Ishikawa (cell line): ENCODE results near the gene RANGAP1.

ENCODE experiments used
- CEBPB ChIP-seq: IDR thresholded peaks from 2 replicates; pipeline ENCODE4 v1.6.1; 2012
- EGR1 ChIP-seq: IDR thresholded peaks from 2 replicates; pipeline ENCODE4 v1.6.1; 2012
- EP300 ChIP-seq: IDR thresholded peaks from 2 replicates; pipeline ENCODE4 v1.6.1; 2012; ENCODE audit warnings: borderline replicate concordance
- FOXM1 ChIP-seq: IDR thresholded peaks from 2 replicates; pipeline ENCODE4 v1.6.1; 2012; ENCODE audit warnings: low read depth, borderline replicate concordance
- MAX ChIP-seq: IDR thresholded peaks from 2 replicates; pipeline ENCODE4 v1.6.1; 2012
- NFIC ChIP-seq: IDR thresholded peaks from 2 replicates; pipeline ENCODE4 v1.6.1; 2012
- RAD21 ChIP-seq: IDR thresholded peaks from 2 replicates; pipeline ENCODE4 v1.6.1; 2012; ENCODE audit warnings: low read depth
- TAF1 ChIP-seq: IDR thresholded peaks from 2 replicates; pipeline ENCODE4 v1.6.1; 2012; ENCODE audit warnings: low read depth, mild to moderate bottlenecking
- TCF12 ChIP-seq: IDR thresholded peaks from 2 replicates; pipeline ENCODE4 v1.6.1; 2012; ENCODE audit warnings: low read depth
- TEAD4 ChIP-seq: IDR thresholded peaks from 2 replicates; pipeline ENCODE4 v1.6.1; 2012
- USF1 ChIP-seq: IDR thresholded peaks from 2 replicates; pipeline ENCODE4 v1.6.1; 2012
- YY1 ChIP-seq: IDR thresholded peaks from 2 replicates; pipeline ENCODE4 v1.6.1; 2012; ENCODE audit warnings: low read depth
- TF ChIP-seq, protein P1 (sequence below): IDR thresholded peaks from 2 replicates; pipeline ENCODE4 v1.6.1; 2012; ENCODE audit warnings: low read depth, mild to moderate bottlenecking

- TF ChIP-seq, protein P1, sequence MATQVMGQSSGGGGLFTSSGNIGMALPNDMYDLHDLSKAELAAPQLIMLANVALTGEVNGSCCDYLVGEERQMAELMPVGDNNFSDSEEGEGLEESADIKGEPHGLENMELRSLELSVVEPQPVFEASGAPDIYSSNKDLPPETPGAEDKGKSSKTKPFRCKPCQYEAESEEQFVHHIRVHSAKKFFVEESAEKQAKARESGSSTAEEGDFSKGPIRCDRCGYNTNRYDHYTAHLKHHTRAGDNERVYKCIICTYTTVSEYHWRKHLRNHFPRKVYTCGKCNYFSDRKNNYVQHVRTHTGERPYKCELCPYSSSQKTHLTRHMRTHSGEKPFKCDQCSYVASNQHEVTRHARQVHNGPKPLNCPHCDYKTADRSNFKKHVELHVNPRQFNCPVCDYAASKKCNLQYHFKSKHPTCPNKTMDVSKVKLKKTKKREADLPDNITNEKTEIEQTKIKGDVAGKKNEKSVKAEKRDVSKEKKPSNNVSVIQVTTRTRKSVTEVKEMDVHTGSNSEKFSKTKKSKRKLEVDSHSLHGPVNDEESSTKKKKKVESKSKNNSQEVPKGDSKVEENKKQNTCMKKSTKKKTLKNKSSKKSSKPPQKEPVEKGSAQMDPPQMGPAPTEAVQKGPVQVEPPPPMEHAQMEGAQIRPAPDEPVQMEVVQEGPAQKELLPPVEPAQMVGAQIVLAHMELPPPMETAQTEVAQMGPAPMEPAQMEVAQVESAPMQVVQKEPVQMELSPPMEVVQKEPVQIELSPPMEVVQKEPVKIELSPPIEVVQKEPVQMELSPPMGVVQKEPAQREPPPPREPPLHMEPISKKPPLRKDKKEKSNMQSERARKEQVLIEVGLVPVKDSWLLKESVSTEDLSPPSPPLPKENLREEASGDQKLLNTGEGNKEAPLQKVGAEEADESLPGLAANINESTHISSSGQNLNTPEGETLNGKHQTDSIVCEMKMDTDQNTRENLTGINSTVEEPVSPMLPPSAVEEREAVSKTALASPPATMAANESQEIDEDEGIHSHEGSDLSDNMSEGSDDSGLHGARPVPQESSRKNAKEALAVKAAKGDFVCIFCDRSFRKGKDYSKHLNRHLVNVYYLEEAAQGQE = no peak
- no peak for TF ChIP-seq EP300
- TF ChIP-seq EGR1 = no peak
- TF ChIP-seq NFIC = no peak
- no peak for TF ChIP-seq RAD21
- no peak for TF ChIP-seq CEBPB
- no peak for TF ChIP-seq FOXM1
- TF ChIP-seq TAF1 = no peak
- no peak for TF ChIP-seq MAX
- TF ChIP-seq YY1 = no peak
- TF ChIP-seq TEAD4 = no peak
- TF ChIP-seq TCF12 = no peak
- TF ChIP-seq USF1 = no peak
Measured at GRCh38 chr22:41296826-41297667, 11.1 kb upstream of the RANGAP1 start.
